Thyroid gland (tissue), 4 donors: ENCODE results near the gene SIM1. TPM values are rescaled to one million over a fixed set of nuclear protein-coding genes. Genes with fewer than 3 reads are reported as not detected.

Source experiments
- DNase-seq, 2 donors: peaks; one replicate each; pipeline ENCODE4 v3.0.0-alpha.2; 2019
- H3K27ac ChIP-seq, 3 donors: fragments of 200-600 bp; sonication (generic); 1 replicate in 2 of 3; 2 replicates in 1 of 3; pipeline ENCODE4 v1.5.1; 2016 to 2019; ENCODE audit warnings: mild to moderate bottlenecking in 1 of 3, moderate library complexity in 1 of 3
- H3K27me3 ChIP-seq: fragments of 200-600 bp; sonication (generic); one replicate; pipeline ENCODE4 v1.5.1; 2019
- H3K36me3 ChIP-seq, 2 donors: fragments of 200-600 bp; sonication (generic); one replicate each; pipeline ENCODE4 v1.5.1; 2016 to 2019
- H3K4me1 ChIP-seq, 2 donors: fragments of 200-600 bp; sonication (generic); one replicate each; pipeline ENCODE4 v1.5.1; 2017 to 2019
- H3K4me3 ChIP-seq, 3 donors: fragments of 200-600 bp; sonication (generic); replicated peaks in 1 of 3; 1 replicate in 2 of 3; 2 replicates in 1 of 3; pipeline ENCODE4 v1.5.1; 2016; ENCODE audit warnings: mild to moderate bottlenecking in 1 of 3
- H3K9me3 ChIP-seq: fragments of 200-600 bp; sonication (generic); one replicate; pipeline ENCODE4 v1.5.1; 2017
- CTCF ChIP-seq, 6 experiments: fragments of 200-600 bp in 3 of 6; fragments of 450-650 bp in 3 of 6; sonication (generic) in 3 of 6; IDR thresholded peaks; one replicate each; pipeline ENCODE4 v1.5.1; 2016 to 2019; ENCODE audit warnings: antibody characterized with exemption in 6 of 6, mild to moderate bottlenecking in 2 of 6, inconsistent platforms in 1 of 6, moderate library complexity in 1 of 6
- POLR2A ChIP-seq, 2 donors: fragments of 450-650 bp; IDR thresholded peaks; one replicate each; pipeline ENCODE4 v1.6.1; 2017; ENCODE audit warnings: antibody characterized with exemption in 2 of 2, mild to moderate bottlenecking in 2 of 2, moderate library complexity in 1 of 2
- WGBS, 2 donors: methylation state at CpG; one replicate each; pipeline ENCODE4 v1.1.5; 2017; 5-methylcytosine and 5-hydroxymethylcytosine counted together
- intact Hi-C: fragments of 100-400 bp; cut with DNase I; formaldehyde crosslinking; loops from one replicate; pipeline ENCODE4 v1.15.1; 2023
- total RNA-seq, 4 donors: library from RNA; depleted of rRNA; stranded (reverse); fragments of >200 nt; gene quantifications; one replicate each; pipeline ENCODE4 v1.2.3, GENCODE V29; 2016

SIM1 gene
- total RNA-seq, 4 donors from 2014 or later = not detected

- intact Hi-C loops = no loop called here
- no peak for DNase-seq
- no peak overlapping the region for H3K27ac ChIP-seq
Measured at GRCh38 chr6:100504786-100505737, 40.3 kb upstream of the SIM1 start.

GRCh38 chr6:100503043-100503705, 38.5 kb upstream of the SIM1 start:
- TF ChIP-seq CTCF (IDR thresholded peaks at IDR 0.05) (no peak), POLR2A (IDR thresholded peaks at IDR 0.05) (no peak)
- H3K9me3 ChIP-seq = no peaks in the 10 kb centered on the region
- DNase-seq = no peak
- no peak overlapping the region for H3K27ac ChIP-seq
- no peaks in the 10 kb centered on the region for H3K36me3 ChIP-seq
- H3K27me3 ChIP-seq = no peaks in the 10 kb centered on the region
- H3K4me1 ChIP-seq = no peaks in the 10 kb centered on the region
- intact Hi-C loops = no loop called here
- H3K4me3 ChIP-seq = no peak overlapping the region

More at GRCh38 chr6:100504786-100505737, 40.3 kb upstream of the SIM1 start:
- no peaks in the 10 kb centered on the region for H3K4me1 ChIP-seq
- no peaks in the 10 kb centered on the region for H3K27me3 ChIP-seq
- H3K4me3 ChIP-seq = no peak overlapping the region
- H3K9me3 ChIP-seq = no peaks in the 10 kb centered on the region
- no peaks in the 10 kb centered on the region for H3K36me3 ChIP-seq
- TF ChIP-seq CTCF (IDR thresholded peaks at IDR 0.05) (no peak), POLR2A (IDR thresholded peaks at IDR 0.05) (no peak)
- 71 to 81% methylated on average over 6 of the region's 6 CpGs for WGBS, 2 donors

DNA sequence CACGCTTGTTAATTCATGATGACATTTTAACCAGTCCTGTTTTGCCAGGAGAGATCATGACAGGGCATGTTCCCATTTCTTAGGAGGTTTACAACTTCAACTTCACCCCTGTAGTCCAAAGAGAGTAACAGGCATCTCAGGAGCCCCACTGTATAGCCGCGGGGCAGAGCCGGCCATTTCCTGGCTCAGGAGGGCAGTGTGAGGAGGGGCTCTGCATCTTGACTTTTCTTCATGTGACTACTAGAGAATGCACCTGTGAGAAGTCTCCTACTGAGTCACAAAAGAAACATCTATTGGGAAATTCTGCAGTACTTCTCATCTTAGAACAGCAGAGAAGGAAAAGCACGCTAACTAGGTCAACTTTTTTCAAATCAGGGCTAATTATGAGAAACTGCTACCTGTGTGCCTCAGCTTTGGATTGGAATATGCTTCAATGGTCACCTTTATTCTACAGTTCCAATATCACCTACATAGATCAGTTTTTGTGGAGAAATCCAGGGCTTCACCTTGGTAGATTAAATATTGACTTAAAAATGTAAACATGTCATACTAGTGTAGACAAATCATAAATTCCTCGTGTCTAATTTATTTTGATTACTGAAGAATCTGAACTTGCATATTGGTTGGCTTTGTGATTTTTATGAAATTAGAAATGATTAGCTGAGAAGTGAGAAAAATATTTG, 28.6 kb upstream of the SIM1 start:
- H3K4me1 ChIP-seq = no peaks in the 10 kb centered on the region
- no peak for DNase-seq
- no peak overlapping the region for H3K4me3 ChIP-seq
- H3K27me3 ChIP-seq = no peaks in the 10 kb centered on the region
- TF ChIP-seq POLR2A (IDR thresholded peaks at IDR 0.05) = no peak
- no peak for TF ChIP-seq CTCF (IDR thresholded peaks at IDR 0.05)
- WGBS, 2 donors = 46 to 55% methylated on average over 6 of the region's 6 CpGs
- intact Hi-C loops = no loop called here
- H3K36me3 ChIP-seq = no peaks in the 10 kb centered on the region
- no peak overlapping the region for H3K27ac ChIP-seq
- H3K9me3 ChIP-seq = no peaks in the 10 kb centered on the region

GRCh38 chr6:100491952-100492670, 27.4 kb upstream of the SIM1 start:
- Histone ChIP-seq H3K4me1 (no peaks in the 10 kb centered on the region), H3K36me3 (no peaks in the 10 kb centered on the region), H3K27ac (no peak overlapping the region), H3K9me3 (no peaks in the 10 kb centered on the region), H3K27me3 (no peaks in the 10 kb centered on the region), H3K4me3 (no peak overlapping the region)
- TF ChIP-seq CTCF (IDR thresholded peaks at IDR 0.05) = no peak
- no peak for TF ChIP-seq POLR2A (IDR thresholded peaks at IDR 0.05)
- no peak for DNase-seq
- 67 to 71% methylated on average over 13 of the region's 13 CpGs for WGBS, 2 donors
- intact Hi-C loops = no loop called here
